IMR-90 (cell line): ENCODE data around the gene KDM4E.

Experiments used
- CTCF ChIP-seq: conservative IDR thresholded peaks from 2 replicates; pipeline ENCODE4 v1.5.1; 2012; ENCODE audit warnings: mild to moderate bottlenecking, low read depth, low read length, improper control_type of control experiment
- FOS ChIP-seq: fragments of 150-350 bp; IDR thresholded peaks from 2 replicates; pipeline ENCODE4 v1.6.1; 2016; ENCODE audit warnings: low read depth, low read length
- MXI1 ChIP-seq: IDR thresholded peaks from 2 replicates; pipeline ENCODE4 v1.6.1; 2012; ENCODE audit warnings: low read depth, mild to moderate bottlenecking, low read length, moderate library complexity, borderline replicate concordance

- no peak for TF ChIP-seq CTCF
- TF ChIP-seq MXI1: no peak
- no peak for TF ChIP-seq FOS
Measured at GRCh38 chr11:95005642-95006041, 19.4 kb upstream of the KDM4E start.
